ENCODE results near the gene SH2D4B.

The SH2D4B gene

GRCh38 chr10:80598084-80598798 lies 60.5 kb downstream of the SH2D4B start:
- no peak for DNase-seq

GRCh38 chr10:80598951-80599350 lies 61.2 kb downstream of the SH2D4B start:
- DNase-seq, result no peak

DNA sequence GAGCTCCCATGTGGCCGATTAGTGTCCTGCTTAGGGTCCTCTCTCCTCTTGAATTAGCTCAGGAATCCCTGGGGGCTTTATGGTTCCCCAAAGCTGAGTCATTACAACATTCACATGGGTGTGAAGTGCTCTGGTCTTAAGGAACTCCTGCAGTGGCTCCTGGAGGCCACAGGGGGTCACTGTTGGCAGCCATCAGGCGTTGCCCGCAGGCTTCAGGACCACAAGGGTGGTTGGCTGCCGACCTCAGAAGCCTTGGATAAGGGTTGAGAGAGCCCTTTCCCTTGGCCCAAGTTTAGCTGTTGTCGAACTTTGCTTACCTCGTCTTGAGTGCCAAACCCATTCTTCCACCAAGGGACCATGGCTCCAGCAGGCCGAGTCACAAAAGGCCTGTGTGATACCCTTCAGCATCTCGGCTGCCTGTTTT lies 61.7 kb downstream of the SH2D4B start:
- DNase-seq, result no peak

- DNase-seq, result no peak
Measured at GRCh38 chr10:80600256-80600655, 62.6 kb downstream of the SH2D4B start.

- no peak for DNase-seq
Measured at GRCh38 chr10:80602881-80603280, 65.2 kb downstream of the SH2D4B start.

DNA sequence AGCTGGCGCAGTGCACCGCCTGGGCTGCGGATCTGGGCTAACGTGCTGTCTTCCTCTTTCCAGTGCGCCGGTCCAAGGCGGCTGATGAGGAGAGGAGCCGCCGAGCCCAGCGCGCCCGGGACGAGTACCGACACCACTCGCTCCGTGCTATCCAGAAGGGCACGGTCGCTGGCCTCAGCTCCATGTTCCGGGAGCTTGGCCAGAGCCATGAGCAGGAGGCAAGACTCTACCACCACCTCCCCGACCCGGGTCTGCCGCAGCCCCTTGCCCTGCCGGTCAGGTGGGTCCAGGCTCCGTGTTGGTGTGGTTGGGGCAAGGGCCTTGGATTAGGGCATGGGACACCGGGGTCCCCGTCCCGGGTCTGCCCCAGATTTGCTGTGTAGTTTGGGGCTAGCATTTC lies 65.8 kb downstream of the SH2D4B start:
- no peak for DNase-seq

DNA sequence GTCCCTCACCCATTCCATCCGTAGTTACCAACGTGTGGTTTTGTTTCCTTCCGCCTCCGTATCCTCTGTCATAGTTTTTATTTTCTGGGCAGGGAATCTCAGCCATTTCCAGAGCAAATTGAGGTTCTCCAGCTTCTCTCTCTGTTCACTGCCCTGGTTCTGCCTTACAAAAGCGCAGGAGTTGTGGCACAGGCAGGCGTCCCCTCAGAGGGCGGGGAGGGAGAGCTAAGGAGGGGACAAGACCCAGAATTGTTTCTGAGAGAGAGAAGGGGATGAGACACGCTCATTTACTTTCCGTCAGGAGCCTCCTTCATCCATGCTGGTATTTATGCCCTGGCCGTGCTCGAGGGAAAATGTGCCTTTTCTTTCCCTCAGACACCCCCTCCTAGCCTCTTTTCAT lies 71.0 kb downstream of the SH2D4B start:
- DNase-seq, result no peak

DNA sequence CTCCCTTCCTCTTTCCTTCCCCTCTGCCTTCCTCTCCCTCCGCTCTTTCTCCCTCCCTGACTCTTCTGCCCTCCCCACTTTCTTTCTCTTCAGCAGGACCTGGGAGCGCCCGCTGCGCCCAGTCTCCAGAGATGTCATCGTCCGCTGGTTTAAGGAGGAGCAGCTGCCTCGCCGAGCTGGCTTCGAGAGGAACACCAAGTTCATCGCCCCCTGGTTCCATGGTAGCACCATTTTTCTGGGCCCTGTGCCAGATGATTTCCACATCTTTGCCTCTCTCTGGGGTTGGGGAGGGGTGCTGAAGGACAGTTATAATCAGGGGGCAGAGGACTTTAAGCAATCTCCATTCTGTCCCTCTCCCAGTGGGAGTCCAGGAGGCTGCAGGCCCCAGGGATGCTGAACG lies 71.6 kb downstream of the SH2D4B start:
- DNase-seq, result no peak

DNA sequence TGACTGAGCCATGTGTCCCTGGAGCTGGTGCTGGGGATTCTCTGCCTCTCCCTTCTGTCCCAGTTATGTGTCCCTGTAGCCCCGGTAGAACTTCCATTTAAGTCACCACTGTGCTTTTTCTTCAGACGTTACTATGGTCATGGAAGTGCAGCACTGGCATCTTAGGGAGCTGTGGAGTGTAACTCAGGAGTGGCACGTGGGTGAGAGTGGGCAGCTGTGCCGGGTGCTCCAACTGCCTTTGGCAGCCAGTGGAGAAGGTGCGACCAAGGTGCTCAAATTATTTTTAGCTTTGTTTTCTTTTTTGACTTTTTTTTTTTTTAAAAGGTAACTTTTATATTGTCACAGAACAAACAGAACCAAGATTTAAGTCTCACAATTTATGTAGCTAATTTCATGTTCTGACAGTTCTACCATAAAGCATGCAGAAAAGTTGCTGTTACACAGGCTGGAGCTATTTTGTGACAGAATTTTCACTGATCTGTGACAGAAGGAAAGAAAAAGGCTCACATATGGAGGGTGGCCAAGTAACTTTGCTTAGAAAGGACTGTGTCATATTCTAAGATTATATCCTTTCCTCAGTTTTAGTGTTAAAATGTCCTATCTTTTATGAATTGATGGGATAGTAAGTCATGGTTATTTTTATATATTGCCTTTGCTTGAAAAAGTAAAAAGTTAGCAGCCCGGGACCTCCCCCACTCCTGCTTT lies 73.9 kb downstream of the SH2D4B start:
- no peak for DNase-seq

- no peak for DNase-seq
Measured at GRCh38 chr10:80612261-80612660, 74.6 kb downstream of the SH2D4B start.

DNA sequence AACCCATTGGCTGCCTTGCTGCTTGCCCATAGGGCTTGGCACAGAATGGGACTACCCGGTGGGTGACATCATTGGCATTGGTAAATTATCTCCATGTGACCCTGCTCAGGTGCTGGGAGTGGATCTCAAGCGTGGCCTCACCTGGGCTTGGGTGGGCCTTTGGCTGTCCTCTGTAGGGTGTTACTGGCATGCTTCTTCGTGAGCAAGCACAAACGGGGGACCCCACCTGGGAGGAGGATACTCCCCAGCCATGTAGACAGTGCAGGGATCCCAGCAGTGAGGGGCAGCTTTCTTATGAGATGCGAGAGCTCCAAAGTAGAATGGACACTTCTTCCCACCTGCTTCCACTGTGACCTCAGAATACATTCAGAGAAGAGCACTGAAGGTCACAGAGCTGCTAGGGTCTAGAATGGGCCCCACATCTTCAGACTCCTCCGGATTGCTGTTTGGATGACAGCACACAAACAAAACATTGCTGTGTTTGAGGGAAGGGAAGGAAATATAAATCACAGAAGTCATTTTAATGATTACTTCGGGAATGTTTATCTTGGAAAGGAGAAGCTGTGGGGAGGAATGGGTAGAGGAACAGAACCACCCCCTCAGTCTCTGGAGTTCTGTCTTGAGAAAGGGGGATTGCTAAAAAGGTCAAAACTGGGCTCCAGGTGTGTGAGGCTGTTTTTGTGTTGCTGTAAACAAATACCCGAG lies 75.9 kb downstream of the SH2D4B start:
- DNase-seq, result no peak

GRCh38 chr10:80614576-80615416 lies 77.1 kb downstream of the SH2D4B start:
- no peak for DNase-seq

DNA sequence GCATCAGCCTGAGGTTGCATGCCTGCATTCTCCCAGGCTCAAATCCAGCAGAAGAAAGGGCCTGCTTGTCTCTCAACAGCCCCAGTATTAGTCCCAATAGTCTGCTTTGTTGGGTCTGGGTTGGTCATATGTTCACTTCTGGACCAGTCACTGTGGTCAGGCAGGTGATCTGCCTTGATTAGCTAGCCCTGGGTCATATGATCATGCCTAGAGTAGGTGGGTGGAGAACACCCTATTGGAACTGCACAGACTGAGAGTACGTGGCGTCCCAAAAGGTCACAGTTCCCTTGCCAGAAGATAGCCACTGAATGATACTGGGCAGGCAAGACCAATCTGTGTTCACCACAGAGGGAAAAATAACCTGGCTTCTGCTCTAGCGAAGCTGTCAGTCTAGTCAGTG lies 80.1 kb downstream of the SH2D4B start:
- no peak for DNase-seq

GRCh38 chr10:80619036-80619435 lies 81.3 kb downstream of the SH2D4B start:
- no peak for DNase-seq

DNA sequence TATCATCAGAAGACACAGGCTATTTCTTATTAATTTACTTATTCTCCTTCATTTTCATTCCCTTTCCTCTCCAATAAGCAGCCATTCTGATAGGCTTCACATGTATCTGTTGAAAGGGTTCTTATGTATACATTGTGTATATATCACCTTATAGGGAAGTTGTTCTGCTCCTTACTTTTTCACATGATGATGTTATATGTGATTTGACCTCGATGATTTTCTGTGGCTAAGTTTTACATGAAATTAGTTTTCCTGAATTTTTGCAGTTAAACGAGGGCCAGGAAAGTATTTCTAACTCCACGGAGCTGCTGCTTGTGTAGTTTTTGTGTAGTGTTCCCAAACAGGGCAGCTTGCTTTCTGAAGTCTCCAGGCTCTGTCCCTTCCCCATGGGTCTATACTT lies 84.5 kb downstream of the SH2D4B start:
- DNase-seq, result no peak

GRCh38 chr10:80630324-80630723 lies 92.6 kb downstream of the SH2D4B start:
- no peak for DNase-seq

DNA sequence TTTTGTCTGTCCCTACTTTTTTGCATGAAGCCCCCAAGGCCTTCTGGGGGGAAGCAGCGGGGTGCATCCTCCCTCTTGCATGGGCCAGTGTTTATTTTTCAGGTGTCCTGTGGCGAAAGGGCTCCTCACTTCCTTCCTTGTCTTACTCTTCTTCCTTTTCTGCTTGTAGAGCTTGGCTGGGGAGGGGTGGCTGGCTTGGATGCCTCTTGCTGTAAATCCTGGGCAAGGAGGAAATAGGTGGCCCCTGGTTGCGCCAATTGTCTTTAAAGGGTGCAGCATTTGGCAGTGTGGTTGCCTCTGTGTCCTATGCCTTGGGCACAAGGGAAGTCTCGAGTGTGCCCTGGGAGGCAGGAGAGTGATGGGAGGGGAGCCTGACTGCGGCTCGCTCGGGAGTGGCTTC lies 95.0 kb downstream of the SH2D4B start:
- DNase-seq, result no peak

- no peak for DNase-seq
Measured at GRCh38 chr10:80633383-80633860, 95.7 kb downstream of the SH2D4B start.

DNA sequence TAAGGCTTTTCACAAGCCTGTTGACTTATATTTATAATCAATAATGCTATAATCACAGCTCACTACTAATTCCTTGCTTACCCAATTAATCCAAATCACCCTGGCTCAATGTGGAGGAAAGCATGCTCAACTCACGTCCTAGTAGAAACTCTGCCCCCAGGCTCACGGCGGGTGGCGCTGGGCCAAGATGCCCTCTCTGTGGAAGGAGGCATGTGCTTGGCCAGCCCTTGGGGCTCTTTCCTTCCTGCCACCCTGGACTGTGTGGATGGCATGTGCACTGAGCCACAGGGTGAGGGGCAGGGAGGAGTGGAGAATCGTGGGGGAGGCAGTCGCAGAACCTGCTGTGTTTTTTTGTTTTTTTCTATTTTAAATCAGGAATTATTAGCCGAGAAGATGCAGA lies 96.2 kb downstream of the SH2D4B start:
- no peak for DNase-seq

- no peak for DNase-seq
Measured at GRCh38 chr10:80642661-80643060, 105.0 kb downstream of the SH2D4B start.

GRCh38 chr10:80646366-80646765 lies 108.7 kb downstream of the SH2D4B start:
- no peak for DNase-seq

- no peak for DNase-seq
Measured at GRCh38 chr10:80647173-80647833, 109.6 kb downstream of the SH2D4B start.

All from NCI-H2081 treated with DMSO at 0.1 percent for 48 hours (cell line).